SJSA1 (cell line): ENCODE data around the gene ZBTB12. TPM values are rescaled to one million over a fixed set of nuclear protein-coding genes. Genes with fewer than 3 reads are reported as not detected.

Experiments used
- DNase-seq, 2 experiments: peaks; one replicate each; pipeline ENCODE4 v3.0.0-alpha.2; 2015 to 2020; ENCODE audit warnings: low spot score in 2 of 2, low read depth in 1 of 2
- H3K27ac ChIP-seq: fragments of 250-450 bp; sonication (Bioruptor Pico); 2 replicates; pipeline ENCODE4 v1.5.1; 2020; ENCODE audit warnings: mild to moderate bottlenecking, moderate library complexity
- H3K27me3 ChIP-seq: fragments of 250-450 bp; sonication (Bioruptor Pico); replicated peaks from 2 replicates; pipeline ENCODE4 v1.5.1; 2020; ENCODE audit warnings: mild to moderate bottlenecking, moderate library complexity
- H3K36me3 ChIP-seq: fragments of 250-450 bp; sonication (Bioruptor Pico); 2 replicates; pipeline ENCODE4 v1.5.1; 2020; ENCODE audit warnings: mild to moderate bottlenecking
- H3K4me1 ChIP-seq: fragments of 250-450 bp; sonication (Bioruptor Pico); replicated peaks from 2 replicates; pipeline ENCODE4 v1.6.1; 2021; ENCODE audit warnings: mild to moderate bottlenecking
- H3K4me3 ChIP-seq: fragments of 250-450 bp; sonication (Bioruptor Pico); 2 replicates; pipeline ENCODE4 v1.5.1; 2020; ENCODE audit warnings: mild to moderate bottlenecking
- H3K9me3 ChIP-seq: fragments of 250-450 bp; sonication (Bioruptor Pico); replicated peaks from 2 replicates; pipeline ENCODE4 v1.5.1; 2020; ENCODE audit warnings: mild to moderate bottlenecking
- total RNA-seq: library from RNA; depleted of rRNA; stranded (reverse); fragments of >200 nt; shearing (Covaris generic); gene quantifications from 2 replicates; pipeline ENCODE4 v1.2.3, GENCODE V29; 2014

Gene ZBTB12
- total RNA-seq, 1 experiment from 2014 or later, result 2.0 TPM

DNA sequence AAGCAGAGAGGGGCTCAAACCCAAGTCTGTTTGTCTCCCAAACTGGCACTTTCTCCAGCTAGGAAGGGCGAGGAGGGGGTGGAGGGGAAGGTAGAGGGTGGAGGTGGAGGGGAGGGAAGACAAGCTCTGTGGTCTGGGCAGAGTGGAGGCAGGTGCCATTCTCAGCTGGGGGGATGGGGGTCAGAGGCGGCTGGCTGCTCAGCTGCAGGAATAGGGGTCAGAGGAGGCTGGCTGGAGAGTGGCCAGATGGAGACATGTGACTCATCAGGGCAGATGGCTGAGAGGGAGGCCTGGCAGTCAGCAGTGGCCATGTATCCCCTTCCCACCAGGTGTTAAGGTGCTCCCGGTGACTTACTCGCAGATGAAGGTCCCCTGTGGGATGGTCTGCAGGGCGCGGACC lies 19.5 kb downstream of the ZBTB12 start:
- no peaks in the 10 kb centered on the region for H3K4me1 ChIP-seq
- peak in 1 of 2 experiments; percentile 40 for DNase-seq
- H3K9me3 ChIP-seq, result no peaks in the 10 kb centered on the region
- no peak overlapping the region for H3K27ac ChIP-seq
- no peak overlapping the region for H3K4me3 ChIP-seq
- H3K36me3 ChIP-seq, result peaks cover 63% of the 10 kb centered on the region
- no peaks in the 10 kb centered on the region for H3K27me3 ChIP-seq

DNA sequence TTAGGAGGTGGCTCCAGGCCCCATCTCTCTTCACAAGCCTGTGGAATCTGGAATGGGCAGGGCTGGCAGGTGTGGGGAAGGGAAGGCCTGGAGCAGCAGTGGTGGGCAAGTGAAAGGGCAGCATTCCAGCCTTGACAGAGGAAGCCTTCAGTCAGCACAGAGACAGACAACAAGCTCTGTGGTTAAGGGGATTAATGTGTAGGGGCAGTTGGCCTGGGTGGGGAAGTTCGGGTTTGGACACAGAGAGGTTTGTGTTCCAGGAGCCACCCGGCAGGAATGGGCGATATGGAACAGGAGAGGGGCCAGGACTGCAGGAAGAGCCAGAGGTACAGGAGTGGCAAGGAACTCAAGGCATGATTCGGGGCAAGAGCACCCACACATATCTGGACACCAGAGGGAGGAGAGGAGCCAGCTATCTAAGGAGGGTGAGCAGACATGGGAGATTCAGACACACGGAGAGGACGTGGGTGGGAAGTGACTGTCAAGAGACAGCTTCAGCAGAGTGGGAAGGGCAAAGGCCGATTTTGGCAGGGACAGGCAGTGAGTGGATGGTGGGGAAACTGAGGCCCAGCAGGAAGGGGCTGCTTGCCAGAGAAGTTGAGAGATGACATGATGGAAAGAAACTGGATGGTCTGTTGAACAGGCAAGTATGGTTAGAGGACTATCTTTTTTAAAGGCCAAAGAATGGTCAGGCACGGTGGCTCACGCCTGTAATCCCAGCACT lies 20.6 kb downstream of the ZBTB12 start:
- H3K27me3 ChIP-seq, result no peaks in the 10 kb centered on the region
- DNase-seq, result no peak
- no peaks in the 10 kb centered on the region for H3K4me1 ChIP-seq
- no peaks in the 10 kb centered on the region for H3K9me3 ChIP-seq
- H3K27ac ChIP-seq, result no peak overlapping the region
- no peak overlapping the region for H3K4me3 ChIP-seq
- peaks cover 52% of the 10 kb centered on the region for H3K36me3 ChIP-seq

DNA sequence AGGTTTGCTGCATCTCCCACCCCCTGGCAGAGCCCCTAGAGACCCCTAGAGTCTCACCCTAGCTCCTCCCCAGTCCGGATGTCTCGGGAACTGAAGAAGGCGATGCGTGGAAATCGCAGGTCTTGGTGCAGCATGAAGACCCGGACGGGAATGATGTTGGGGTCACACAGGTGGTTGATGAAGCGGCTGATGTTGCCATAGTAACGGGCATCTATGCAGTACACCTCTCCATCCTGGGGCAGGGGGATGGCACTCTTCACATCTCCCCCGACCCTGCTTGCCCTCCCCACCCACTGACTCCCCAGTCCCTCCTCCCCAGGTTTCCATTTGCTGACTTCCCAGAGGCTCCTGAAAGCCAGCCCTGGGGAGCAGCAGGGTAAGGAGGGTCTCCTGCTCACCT lies 21.3 kb downstream of the ZBTB12 start:
- Histone ChIP-seq H3K4me1 (no peaks in the 10 kb centered on the region; the same call in 1 of the 2 replicates), H3K27ac (no peak overlapping the region), H3K4me3 (no peak overlapping the region), H3K9me3 (no peaks in the 10 kb centered on the region), H3K27me3 (no peaks in the 10 kb centered on the region), H3K36me3 (peaks cover 50% of the 10 kb centered on the region)
- no peak for DNase-seq

DNA sequence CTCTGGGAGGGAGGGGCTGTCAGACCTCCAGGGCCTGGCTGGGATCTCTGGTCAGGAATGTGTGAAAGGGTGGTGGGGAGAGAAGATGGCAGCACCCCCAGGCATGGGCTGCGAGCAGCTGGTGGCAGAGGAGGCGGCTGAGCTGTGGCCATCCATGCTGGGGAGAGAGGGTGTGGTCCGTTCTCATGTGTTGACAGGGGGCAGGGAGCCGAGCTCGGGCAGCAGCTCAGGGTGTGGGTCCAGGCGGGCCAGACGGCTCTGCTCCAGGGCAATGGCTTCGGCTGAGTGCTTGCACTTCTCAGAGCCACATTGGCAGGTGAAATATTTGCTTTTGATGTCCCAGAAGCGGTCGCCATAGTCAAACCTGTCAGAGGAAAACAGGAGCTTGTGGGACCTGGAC lies 22.0 kb downstream of the ZBTB12 start:
- Histone ChIP-seq H3K4me3 (no peak overlapping the region), H3K36me3 (peaks cover 45% of the 10 kb centered on the region), H3K27me3 (no peaks in the 10 kb centered on the region), H3K4me1 (no peaks in the 10 kb centered on the region; the same call in 1 of the 2 replicates), H3K27ac (no peak overlapping the region), H3K9me3 (no peaks in the 10 kb centered on the region)
- DNase-seq, result peak in 1 of 2 experiments; percentile 36

DNA sequence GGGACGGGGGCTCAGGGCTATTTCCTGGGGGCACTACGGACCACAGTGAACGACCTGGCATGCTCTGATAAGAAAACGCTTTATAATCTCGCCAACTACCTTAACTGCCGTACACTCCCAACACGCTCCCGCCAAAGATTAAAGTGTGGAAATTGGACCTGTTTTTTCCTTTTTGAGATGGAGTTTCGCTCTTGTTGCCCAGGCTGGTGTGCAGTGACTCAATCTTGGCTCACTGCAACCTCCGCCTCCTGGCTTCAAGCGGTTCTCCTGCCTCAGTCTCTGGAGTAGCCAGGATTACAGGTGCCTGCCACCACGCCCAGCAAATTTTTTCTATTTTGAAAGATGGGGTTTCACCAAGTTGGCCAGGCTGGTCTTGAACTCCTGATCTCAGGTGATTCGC lies 22.7 kb downstream of the ZBTB12 start:
- Histone ChIP-seq H3K27me3 (no peaks in the 10 kb centered on the region), H3K27ac (no peak overlapping the region), H3K4me1 (no peaks in the 10 kb centered on the region; the same call in 1 of the 2 replicates), H3K36me3 (peaks cover 41% of the 10 kb centered on the region), H3K4me3 (no peak overlapping the region), H3K9me3 (no peaks in the 10 kb centered on the region)
- DNase-seq, result no peak

DNA sequence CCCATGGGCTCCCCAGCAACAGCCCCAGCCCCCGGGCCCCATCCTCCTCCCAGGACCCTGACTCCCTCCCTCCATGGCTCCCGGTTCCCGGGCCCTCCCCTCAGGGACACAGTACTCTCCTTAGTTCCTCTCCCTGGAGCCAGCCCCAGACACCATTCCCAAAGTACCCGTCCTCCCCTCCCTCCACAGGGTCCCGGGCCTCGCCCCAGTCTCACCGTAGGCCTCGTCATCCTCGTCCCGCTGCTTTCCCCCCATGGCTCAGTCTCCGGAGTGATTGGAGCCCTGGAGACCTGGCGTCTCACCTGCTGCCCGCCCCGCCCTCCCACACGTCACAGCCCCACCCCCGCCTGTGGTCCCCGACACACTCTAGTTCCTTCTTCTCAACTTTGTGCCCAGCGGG lies 23.2 kb downstream of the ZBTB12 start, which contains the start of gene SLC44A4:
Gene SLC44A4, minus strand, starts transcription at position 272 of the 400 bp plus-strand sequence. Its CDS starts 17 bp downstream, at position 255.
- Histone ChIP-seq H3K4me3 (no peak within 1 kb of the TSS), H3K27me3 (no peaks in the 10 kb centered on the region), H3K36me3 (peaks cover 41% of the 10 kb centered on the region), H3K9me3 (no peaks in the 10 kb centered on the region), H3K27ac (no peak within 1 kb of the TSS), H3K4me1 (no peaks in the 10 kb centered on the region; the same call in 1 of the 2 replicates)
- peak in 1 of 2 experiments; percentile 42 for DNase-seq

DNA sequence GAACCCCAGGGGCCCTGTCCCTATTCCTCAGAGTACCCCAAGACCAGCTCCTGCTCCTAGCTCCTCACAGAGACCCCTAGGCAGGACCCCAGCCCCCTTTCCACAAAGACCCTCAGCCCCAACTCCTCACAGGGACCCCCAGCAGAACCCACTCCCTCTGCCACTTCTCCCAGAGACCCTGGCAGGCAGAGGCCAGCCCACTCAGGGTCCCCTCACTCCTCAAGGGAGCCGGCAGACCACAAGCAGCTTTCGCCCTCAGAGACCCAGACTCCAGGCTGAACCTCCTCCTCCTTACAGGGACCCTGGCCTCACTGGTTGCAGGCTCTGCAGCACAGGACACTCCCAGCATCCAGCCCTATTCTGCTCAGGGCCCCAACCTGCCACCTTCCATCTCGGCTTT lies 23.7 kb downstream of the ZBTB12 start:
- Histone ChIP-seq H3K27ac (no peak overlapping the region), H3K27me3 (no peaks in the 10 kb centered on the region), H3K4me3 (no peak overlapping the region), H3K4me1 (no peaks in the 10 kb centered on the region; the same call in 1 of the 2 replicates), H3K9me3 (no peaks in the 10 kb centered on the region), H3K36me3 (peaks cover 36% of the 10 kb centered on the region)
- DNase-seq, result peak in 1 of 2 experiments; percentile 38

DNA sequence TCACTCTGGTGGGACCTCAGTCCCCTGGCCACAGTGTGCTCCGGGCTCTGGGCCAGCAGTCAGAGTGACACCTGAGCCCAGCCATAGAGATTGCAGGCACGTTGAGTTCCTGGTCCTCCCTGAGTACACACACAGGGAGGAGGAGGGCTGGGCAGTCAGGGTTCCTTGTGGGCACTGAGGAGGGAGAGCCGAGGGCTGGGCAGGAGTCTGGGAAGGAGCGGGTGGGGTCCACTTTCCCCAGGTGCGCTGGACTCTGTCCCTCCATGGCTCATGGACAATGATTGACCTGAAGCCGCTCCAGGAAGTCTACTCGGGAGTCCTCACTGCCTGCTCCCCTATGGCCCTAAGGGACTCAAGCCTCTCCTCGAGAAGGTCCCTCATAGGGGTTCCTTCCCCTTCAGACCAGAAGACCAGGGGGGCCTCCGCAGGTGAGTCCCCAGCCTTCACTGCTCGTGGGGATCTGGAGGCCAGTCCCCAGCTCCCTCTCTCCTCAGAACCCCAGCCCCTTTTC lies 24.2 kb downstream of the ZBTB12 start:
- Histone ChIP-seq H3K27me3 (no peaks in the 10 kb centered on the region), H3K4me3 (no peak overlapping the region), H3K9me3 (no peaks in the 10 kb centered on the region), H3K36me3 (peaks cover 31% of the 10 kb centered on the region), H3K27ac (no peak overlapping the region), H3K4me1 (no peaks in the 10 kb centered on the region; the same call in 1 of the 2 replicates)
- peak in 1 of 2 experiments; percentile 38 for DNase-seq

DNA sequence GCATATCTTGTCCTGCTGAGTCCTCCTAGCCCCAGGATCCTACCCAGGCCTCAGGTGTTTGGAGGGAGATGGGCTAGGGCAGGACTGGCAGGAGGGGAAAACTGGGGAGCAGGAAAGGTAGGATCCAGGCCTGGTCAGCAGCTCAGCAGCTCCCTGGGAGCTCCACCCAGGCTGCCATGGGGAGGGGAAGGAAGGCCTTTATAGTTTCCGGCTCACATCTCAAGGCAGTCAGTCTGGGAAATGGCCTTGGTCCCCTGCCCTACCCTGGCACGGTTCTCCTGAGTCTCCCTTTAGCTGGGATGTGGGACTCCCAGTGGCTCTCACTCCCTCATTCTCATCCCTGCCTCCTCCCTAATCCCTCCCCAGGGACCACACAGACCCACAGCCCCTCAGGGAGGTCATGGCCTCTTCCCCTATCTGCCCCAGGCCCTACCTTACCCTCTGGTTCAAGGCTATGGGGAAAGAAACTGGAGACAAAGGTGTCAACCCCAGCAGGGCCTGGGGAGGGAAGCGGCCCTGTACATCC lies 24.7 kb downstream of the ZBTB12 start:
- no peaks in the 10 kb centered on the region; the same call in 1 of the 2 replicates for H3K9me3 ChIP-seq
- H3K4me3 ChIP-seq, result no peak overlapping the region
- no peaks in the 10 kb centered on the region for H3K27me3 ChIP-seq
- H3K4me1 ChIP-seq, result no peaks in the 10 kb centered on the region; the same call in 1 of the 2 replicates
- peaks cover 25% of the 10 kb centered on the region for H3K36me3 ChIP-seq
- no peak overlapping the region for H3K27ac ChIP-seq
- DNase-seq, result no peak

DNA sequence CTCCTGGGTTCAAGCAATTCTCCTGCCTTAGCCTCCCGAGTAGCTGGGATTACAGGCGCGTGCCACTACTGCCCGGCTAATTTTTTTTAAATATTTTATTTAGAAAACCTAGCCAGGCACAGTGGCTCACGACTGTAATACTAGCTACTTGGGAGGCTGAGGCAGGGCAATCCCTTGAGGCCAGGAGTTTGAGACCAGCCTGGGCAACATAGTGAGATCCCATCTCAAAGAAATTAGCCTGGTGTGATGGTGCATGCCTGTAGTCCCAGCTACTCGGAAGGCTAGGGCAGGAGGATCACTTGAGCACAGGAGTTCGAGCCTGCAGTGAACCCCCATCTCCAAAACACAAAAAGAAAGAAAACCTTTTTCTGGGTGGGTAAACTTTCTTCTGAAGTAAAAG lies 25.5 kb downstream of the ZBTB12 start:
- Histone ChIP-seq H3K36me3 (peaks cover 20% of the 10 kb centered on the region), H3K4me3 (no peak overlapping the region), H3K27me3 (no peaks in the 10 kb centered on the region), H3K9me3 (no peaks in the 10 kb centered on the region; the same call in 1 of the 2 replicates), H3K27ac (no peak overlapping the region), H3K4me1 (no peaks in the 10 kb centered on the region; the same call in 1 of the 2 replicates)
- no peak for DNase-seq

DNA sequence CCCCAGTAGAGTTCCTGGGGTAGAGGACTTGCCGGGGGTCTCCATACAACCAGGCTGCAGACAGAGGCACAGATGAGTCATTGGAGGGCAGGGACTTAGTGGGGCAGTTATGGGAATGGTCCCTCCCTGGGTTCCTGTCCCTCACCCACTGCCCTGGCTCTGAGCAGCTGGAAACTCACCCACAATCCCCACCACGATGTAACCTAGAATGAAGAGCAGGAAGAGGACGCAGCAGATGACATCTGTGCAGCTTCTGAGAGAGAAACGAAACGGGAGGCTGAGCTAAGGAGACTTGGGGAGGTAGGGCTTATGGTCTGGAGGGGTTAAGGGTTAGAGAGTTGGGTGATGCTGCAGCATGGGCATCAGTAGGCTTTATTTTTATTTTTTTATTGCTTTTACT lies 26.0 kb downstream of the ZBTB12 start:
- no peak for DNase-seq
- peaks cover 15% of the 10 kb centered on the region for H3K36me3 ChIP-seq
- no peak overlapping the region for H3K4me3 ChIP-seq
- H3K4me1 ChIP-seq, result no peaks in the 10 kb centered on the region; the same call in 1 of the 2 replicates
- no peak overlapping the region for H3K27ac ChIP-seq
- no peaks in the 10 kb centered on the region; the same call in 1 of the 2 replicates for H3K9me3 ChIP-seq
- H3K27me3 ChIP-seq, result no peaks in the 10 kb centered on the region

DNA sequence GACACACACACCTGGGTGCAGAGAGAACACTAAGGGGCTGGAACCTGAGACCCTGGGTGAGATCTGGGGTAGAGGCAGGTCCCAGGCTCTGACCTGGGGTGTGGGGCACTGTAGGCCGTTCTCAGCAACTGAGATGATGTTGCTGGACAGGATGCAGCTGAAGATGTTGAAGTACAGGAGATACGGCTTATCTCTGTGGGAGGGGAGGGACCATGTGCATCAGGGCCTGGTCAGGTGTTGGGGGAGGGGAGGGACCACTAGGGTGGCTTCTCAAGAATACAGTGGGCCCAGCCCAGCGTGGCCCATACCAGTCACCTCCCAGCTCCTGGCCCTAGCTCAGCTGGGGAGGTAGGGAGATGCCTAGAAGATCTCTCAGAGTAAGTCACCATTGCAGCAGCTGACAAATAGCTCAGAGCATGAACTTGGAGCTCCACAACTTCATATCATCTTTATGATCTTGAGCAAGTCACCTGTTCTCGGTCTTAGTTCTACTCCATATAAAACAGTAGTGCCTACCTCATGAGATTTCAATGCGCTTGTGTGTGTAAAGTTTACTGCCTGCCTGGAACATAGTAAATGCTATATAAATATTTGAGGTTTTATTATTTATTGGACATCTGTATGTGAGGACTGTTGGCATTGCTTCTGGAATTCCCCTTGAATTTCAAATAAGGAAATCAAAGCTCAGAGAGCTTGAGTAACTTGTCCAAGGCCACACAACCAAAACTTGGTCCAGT lies 26.9 kb downstream of the ZBTB12 start:
- Histone ChIP-seq H3K27ac (no peak overlapping the region), H3K4me3 (no peak overlapping the region), H3K27me3 (no peaks in the 10 kb centered on the region), H3K9me3 (no peaks in the 10 kb centered on the region; the same call in 1 of the 2 replicates), H3K36me3 (peaks cover 8% of the 10 kb centered on the region), H3K4me1 (no peaks in the 10 kb centered on the region; the same call in 1 of the 2 replicates)
- DNase-seq, result no peak

DNA sequence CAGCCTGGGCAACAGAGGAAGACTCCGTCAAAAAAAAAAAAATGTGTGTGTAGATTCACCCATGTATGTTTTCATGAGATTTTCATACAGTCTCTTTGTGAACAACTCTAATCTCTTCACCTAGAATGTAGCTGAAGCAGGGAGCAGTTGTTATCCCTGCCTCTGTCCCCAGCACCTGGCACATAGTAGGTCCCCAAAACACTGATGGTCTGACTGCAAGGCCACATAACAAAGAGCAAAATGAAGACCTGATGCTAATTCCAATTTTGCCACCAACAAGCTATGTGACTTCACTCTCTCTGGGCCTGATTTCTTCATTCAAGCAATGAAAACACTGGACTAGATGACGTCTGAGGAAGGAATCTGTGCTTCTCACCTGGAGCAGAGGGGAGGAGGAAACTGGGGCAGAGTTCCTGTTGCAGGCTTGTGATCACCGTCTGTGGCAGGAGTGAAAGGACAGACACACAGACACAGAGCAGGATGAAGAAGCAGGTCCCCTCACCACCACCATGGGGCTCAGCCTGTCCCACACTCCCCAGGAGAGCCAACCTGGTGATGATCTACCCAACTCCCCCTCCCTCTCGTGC lies 27.7 kb downstream of the ZBTB12 start:
- Histone ChIP-seq H3K9me3 (no peaks in the 10 kb centered on the region; the same call in 1 of the 2 replicates), H3K4me1 (no peaks in the 10 kb centered on the region; the same call in 1 of the 2 replicates), H3K36me3 (no peaks in the 10 kb centered on the region), H3K4me3 (no peak overlapping the region), H3K27me3 (no peaks in the 10 kb centered on the region), H3K27ac (no peak overlapping the region)
- DNase-seq, result no peak
